ENCODE results near the gene C12orf50.
A peak's percentile ranks its signal among the peaks of the same experiment; 100 is the strongest.
"Not testable (repeated sequence)": the region's sequence is repeated elsewhere in the genome, so short reads cannot be mapped to it uniquely, and the experiment has no call there.

C12orf50 gene

DNA sequence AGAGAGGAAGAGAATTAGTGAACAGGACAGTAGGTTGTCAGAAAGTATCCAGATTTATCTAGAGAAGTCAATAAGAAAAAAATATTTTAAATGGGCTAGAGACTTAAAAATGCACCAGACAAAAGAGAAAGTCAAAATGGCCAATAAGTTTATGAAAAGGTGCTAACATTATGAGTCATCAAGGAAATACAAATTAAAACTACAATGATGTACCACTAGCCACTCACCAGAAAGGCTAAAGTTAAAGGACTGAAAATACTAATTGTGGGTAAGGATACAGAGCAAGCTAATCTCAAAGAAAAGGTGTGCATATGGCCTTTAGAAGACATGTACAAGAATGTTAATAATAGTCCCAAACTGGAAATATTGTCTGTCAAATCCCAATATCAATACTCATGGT, 37.7 kb downstream of the C12orf50 start:
- no peak for DNase-seq (ENCODE audit: low spot score)
- no peak for FAIRE-seq

DNA sequence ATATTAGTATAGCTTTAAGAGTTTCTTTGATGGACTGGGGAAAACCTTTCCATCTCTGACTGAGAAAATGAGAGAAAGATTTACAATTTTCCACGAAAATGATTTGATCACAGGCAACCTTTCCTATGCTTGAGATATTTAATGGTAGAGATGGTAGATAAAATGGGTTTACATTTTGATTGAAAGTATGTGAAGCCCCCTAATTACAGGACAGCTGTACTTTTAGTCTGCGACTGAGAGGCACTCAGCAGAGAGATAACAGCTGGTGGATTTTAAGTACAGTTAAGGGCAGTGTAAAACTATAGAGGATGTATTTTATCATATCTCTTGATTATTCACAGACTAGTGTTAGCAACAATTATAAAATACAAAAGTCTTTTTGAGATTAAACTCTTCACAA, 40.7 kb downstream of the C12orf50 start:
- FAIRE-seq = no peak

GRCh38 chr12:87985069-87985675, 44.0 kb downstream of the C12orf50 start:
- DNase-seq (ENCODE audit: low spot score) = no peak
- FAIRE-seq = no peak

More for the DNA sequence above, 40.7 kb downstream of the C12orf50 start:
- DNase-seq (ENCODE audit: low spot score) = no peak

DNA sequence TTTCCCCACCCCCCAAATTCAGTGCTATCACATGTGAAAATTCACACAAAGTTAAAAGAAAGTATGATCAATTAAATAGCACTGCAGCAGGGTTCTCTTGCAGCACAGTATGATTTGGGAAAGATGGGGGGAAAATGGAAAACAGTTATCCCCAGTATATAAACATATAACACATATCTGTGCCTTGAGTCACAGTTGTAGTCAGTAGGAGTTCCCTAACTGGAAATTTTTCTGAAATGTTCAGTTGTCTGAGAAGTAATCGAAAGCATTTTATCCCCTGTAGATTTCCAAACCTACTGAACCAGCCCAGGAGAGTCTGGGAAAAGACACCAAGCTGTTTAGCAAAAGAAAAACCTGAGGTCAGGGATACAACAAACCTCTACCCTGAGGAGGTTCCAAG, 47.0 kb downstream of the C12orf50 start:
- FAIRE-seq = no peak
- DNase-seq (ENCODE audit: low spot score) = no peak

GRCh38 chr12:87981495-87981894, 47.7 kb downstream of the C12orf50 start:
- DNase-seq (ENCODE audit: low spot score) = no peak
- FAIRE-seq = no peak

GRCh38 chr12:87975879-87976278, 53.3 kb downstream of the C12orf50 start:
- DNase-seq (ENCODE audit: low spot score) (no peak), FAIRE-seq (no peak)

DNA sequence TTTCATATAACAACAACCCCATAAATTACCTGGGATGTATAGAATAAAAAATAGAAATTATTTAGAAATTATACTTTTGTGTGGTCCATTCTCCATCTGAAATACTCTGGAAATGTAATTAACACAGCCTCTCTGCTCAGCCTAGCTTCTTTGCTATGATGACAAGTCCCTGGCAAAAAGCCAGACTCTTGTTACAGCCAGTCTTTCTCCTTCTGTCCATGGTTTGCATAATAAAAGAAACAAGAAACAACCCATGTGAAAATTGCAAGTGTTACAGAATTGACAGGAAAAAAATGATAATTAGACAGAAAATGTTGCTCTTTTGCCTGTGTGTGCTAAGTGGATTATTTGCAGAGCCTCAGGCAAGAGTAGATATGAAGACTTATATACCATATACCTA, 61.3 kb downstream of the C12orf50 start:
- FAIRE-seq (no peak), DNase-seq (ENCODE audit: low spot score) (no peak)

DNA sequence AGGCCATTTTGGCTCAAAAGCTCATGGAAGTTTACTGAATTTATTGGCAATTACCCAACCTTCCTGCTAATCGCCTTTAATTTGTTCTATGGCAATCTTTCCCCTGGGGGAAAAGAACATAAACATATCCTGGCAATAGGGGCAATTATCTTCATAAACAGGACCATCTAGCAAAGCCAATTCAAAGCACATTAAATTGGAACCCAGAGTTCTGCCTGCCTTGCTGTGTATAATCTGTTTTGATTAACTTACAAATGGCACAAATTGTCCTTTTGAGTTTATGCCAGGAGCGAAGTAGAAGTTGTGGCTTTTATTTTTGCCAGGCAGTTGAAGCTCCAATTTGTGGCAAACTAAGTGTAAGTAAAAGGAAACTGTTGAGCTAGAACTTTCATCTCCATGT, 68.6 kb downstream of the C12orf50 start:
- FAIRE-seq = no peak
- DNase-seq (ENCODE audit: low spot score) = no peak

- DNase-seq (ENCODE audit: low spot score); FAIRE-seq: not testable (repeated sequence)
Measured at GRCh38 chr12:87954028-87954427, 75.2 kb downstream of the C12orf50 start.

GRCh38 chr12:87953256-87953860, 75.8 kb downstream of the C12orf50 start:
- DNase-seq (ENCODE audit: low spot score) = peak; percentile 39
- peak; percentile 76 for FAIRE-seq

DNA sequence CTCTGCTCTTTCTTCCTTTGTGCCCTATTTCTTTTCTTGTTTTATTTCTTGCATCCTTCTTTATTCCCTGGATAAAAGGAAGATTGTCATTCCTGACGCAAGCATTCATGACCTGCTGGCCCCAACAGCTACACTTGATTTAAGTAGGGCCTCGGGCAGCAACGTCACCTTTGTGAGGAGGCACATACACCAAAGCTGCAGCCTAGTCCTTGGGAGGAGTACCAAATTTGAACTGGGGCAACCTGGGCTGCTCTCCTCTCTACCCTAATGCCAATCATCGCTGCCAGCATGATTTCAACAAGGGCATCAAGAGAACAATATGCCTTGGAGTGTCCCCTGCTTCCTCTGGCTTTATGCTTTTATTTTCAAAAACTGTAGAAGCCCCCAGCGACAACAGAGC, 76.4 kb downstream of the C12orf50 start:
- no peak for FAIRE-seq
- DNase-seq (ENCODE audit: low spot score) = no peak

- FAIRE-seq = no peak
- DNase-seq (ENCODE audit: low spot score) = no peak
Measured at GRCh38 chr12:87952223-87952622, 77.0 kb downstream of the C12orf50 start.

DNA sequence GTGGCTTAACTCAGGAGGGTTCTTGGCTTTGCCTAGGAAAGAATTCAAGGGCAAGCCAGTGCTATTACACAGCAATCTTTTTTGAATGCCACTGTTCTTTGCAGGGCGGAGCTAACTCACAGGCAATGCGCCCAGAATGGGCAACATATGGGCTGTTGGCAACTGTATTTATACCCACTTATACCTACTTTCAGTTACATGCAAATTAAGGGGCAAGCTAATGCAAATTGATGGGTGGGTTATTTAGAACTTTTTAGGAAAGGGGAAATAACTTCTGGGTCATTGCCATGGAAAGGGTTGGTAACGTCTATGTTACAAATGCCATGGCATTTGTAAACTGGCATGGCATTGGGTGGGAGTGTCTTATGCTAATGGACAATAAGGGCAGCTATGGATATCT, 85.4 kb downstream of the C12orf50 start:
- DNase-seq (ENCODE audit: low spot score) (no peak), FAIRE-seq (no peak)

DNA sequence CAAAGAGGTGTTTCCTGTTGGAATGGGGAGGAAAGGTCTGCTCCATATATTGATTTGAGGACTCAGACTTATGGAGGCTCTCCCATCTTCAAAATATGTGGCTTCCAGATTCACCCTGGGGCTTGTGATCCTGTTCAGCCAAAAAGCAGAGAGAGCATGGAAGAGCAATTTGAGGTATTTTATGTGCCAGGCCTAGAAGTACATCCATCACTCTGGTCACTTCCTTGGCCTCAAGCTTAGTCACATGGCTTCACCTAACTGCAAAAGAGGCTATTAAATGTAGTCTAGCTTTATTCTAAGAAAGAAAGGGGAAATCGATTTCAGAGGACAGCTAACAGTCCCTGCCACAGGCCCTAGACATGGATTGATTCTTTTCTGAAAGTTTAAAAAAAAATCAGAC, 86.2 kb downstream of the C12orf50 start:
- DNase-seq (ENCODE audit: low spot score) (no peak), FAIRE-seq (no peak)

- no peak for FAIRE-seq
Measured at GRCh38 chr12:87939182-87939581, 90.0 kb downstream of the C12orf50 start.

DNA sequence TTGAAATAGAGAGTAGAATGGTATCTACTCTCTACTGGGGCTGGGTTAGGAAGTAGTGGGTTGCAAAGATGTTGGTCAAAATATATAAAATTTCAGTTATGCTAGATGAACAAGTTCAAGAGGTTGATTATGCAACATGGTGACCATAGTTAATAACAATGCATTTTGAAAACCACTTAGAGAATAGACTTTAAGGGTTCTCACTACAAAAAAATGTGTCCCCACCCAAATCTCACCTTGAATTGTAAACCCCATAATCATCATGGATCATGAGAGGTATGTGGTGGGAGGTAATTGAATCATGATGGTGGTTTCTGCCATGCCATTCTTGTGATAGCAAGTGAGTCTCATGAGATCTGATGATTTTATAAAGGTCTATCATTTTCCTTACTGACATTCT, 94.0 kb downstream of the C12orf50 start:
- no peak for DNase-seq (ENCODE audit: low spot score)
- FAIRE-seq = no peak

More at GRCh38 chr12:87939182-87939581, 90.0 kb downstream of the C12orf50 start:
- DNase-seq (ENCODE audit: low spot score) = no peak

- DNase-seq (ENCODE audit: low spot score) = no peak
- no peak for FAIRE-seq
Measured at GRCh38 chr12:87933991-87934390, 95.2 kb downstream of the C12orf50 start.

DNA sequence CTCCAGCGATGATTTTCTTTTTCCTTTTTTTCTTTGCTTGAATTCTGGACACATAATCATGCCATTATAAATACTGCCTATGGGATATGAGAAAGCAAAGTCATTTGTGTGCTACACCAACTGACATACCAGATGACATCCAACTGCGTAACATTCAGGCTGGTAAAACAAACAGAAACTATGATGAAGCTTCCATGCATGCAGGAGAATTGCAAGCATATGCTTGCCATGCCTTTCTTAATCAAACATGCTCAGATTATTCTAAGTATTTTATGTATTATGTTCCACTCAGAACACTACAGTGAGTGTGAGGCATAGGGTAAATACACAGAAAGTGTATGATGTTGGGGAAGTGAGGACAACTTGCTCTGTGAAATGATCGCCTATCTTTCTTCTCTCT, 97.4 kb downstream of the C12orf50 start:
- FAIRE-seq (no peak), DNase-seq (ENCODE audit: low spot score) (no peak)

DNA sequence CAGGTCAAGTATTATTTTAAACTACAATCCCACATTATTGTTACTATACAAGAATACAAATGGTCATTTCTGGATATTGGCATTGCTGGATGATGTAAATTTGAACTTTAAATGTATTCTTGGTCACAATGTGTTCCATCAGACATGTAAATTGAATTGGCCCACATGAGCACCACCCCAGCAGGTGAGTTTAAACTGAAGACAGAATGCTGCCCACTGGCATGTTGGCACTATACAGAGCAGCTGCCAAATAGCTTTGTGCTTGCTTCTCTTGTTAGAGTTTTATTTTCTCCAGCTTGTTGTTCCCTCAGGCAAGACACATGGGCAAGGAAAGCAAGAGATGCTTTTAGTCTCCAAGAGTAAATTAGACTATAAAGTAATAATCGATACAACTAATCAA, 98.6 kb downstream of the C12orf50 start:
- FAIRE-seq (no peak), DNase-seq (ENCODE audit: low spot score) (no peak)

All from RCC 7860 (cell line).